IPS DF 19.7 (cell line): Measurements from ENCODE around the gene TSPAN11.
A peak's percentile ranks its signal among the peaks of the same experiment; 100 is the strongest.
"Not testable (repeated sequence)": the region's sequence is repeated elsewhere in the genome, so short reads cannot be mapped to it uniquely, and the experiment has no call there.

Experiments used
- DNase-seq: peaks from one replicate; pipeline ENCODE4 v3.0.0-alpha.2; 2013; ENCODE audit warnings: low read depth, low spot score

Gene TSPAN11, protein sequence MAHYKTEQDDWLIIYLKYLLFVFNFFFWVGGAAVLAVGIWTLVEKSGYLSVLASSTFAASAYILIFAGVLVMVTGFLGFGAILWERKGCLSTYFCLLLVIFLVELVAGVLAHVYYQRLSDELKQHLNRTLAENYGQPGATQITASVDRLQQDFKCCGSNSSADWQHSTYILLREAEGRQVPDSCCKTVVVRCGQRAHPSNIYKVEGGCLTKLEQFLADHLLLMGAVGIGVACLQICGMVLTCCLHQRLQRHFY

DNA sequence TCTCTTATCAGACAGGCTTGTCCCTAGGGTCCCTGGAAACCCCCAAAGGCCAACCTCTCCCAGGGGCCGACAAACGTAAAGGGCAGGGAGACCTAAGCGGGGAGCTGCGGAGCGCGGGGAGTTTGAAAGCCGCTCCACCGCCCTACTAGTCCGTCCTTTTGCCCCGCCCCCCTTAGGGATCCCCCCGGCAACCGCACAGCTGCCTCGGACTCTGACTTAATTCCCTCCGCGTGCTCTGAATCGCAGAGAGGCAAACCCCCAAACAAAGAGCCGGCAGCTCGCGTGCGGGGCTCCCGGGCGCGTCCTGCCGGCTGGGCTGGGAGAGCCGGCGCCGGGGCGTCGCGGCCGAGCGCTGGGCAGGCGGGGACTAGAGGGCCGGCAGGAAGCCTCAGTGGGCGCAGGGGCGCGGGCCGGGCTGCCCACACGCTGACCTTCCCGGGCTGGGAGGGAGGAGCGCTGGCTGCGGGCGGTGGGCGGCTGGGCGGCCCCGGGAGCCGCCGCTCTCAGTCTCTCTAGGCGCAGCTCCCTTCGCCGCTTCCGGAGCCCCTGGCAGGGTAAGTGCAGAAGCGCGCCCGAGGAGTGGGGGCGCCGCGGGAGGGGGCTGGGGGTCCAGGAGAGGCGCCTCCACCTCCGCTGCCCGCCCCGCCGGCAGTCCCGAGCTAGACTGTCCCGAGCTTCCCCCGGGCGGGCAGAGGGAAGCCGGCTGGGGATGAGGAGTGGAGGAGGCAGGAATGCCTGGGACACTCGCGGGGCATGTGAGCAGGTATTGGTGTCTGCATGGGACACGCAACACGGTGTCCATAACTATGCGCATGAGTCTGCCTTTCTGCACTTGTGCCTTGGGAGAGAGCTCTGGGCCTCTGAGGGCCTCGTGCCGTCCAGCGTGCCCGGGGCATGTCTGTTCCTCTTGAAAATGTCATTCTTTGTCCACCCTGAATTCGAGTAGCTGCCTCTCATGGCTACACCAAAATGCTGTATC, at the start of gene TSPAN11:
Gene TSPAN11, plus strand, starts transcription at position 506 of the 979 bp plus-strand sequence. CDS start 27,244 bp downstream, outside the sequence.
- DNase-seq, result peak; percentile 42

DNA sequence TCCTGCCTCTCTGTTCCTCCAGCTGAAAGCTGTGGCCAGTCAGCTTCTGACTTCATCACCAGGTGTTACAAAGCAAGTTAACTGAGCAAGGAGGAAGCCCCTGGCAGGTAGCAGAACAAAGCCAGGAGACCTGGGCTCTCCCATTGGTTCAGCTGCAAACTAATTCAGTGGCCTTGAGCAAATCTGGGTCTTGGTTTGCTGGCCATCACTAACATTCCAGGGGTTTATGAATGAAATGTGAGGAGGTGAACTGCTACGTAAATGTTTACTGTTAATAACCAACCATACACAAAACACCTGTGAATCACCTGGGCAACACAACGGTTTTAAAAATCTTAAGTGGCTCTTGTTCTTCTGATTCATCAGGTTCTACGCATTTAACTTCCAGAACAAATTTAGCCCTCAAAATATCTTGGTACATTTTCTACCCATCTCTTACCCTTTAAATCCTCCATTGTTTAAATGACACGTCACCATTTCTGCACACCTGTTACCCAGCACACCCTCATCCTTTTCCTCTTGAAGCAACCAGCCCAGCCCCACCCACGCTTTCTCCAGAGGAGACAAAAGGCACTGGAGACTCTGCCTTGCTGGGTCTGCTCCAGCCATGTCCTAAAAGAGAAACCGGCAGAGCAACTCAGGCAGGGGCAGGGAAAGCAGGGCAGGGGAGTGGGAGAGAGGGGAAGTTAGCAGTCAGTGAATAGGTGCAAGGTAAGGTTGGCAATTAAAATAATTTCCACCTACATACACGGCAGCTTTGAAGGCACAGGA, 49.3 kb upstream of the TSPAN11 start:
- DNase-seq, result no peak

DNA sequence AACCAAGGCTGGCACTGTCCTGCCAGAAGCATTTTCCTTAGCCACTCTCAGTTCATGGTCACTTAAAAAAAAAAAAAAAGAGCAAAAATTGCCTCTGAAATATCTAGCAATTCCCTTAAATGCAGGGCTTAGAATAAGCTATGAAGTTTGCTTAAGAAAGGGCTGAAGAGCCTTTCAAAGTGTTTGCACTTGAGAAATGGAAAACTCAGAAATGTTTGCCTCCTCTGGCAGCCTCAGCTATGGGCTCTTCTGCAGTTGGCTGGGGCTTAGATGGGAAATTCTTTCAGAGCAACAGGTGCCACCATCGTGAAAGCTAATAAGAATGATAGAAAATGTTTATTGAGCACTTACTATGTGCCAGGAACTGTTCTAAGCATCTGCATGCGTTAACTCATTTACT, 48.5 kb upstream of the TSPAN11 start:
- no peak for DNase-seq

DNA sequence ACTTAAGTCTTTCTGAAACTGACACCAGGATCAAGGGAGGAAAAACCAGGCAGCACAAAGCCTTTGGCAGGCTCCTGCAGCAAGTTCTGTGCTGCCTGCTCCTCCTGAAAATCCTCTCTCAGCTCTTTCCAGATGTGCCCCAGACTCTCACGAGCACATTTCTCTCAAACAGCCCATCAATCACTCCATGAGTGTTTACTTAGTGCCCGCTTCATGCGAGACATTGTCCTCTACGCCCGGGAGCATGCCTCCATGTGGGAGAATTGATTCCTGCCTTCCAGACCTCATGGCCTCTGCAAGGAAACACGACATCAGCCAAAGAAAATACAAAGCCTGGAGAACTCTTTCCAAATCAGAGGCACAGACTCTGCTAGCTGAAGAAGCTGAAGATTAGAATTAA, 46.5 kb upstream of the TSPAN11 start:
- no peak for DNase-seq

DNA sequence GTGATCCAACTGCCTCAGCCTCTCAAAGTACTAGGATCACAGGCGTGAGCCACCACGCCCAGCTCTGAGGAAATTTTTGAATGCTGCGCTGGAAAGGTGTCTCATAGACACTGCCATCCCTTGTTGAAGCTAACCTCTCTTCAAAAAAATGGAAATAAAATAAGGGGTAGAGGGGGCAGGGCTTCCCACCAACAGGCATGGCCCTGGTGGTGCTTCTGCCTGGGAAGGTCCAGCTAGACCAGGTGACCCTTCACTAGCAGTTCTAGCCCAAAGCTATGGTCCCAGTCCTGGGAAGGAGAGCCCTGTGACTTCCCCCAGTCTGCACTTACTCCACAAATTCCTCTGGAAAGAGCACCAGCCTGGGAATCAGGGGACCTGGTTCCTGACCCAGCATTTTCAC, 45.7 kb upstream of the TSPAN11 start:
- no peak for DNase-seq

DNA sequence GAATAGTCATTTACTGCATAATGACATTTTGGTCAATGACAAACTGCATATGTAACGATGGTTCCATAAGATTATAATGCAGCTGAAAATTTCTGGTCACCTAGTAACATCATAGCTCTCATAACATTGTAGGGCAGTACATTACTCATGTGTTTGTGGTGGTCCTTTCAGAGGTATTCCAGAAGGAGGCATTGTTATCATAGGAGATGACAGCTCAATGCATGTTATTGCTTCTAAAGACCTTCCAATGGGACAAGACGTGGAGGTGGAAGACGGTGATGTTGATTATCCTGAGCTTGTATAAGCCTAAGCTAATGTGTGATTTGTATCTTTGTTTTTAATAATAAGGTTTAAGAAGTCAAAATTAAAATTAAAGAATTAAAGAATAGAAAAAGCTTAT, 43.8 kb upstream of the TSPAN11 start:
- no peak for DNase-seq

DNA sequence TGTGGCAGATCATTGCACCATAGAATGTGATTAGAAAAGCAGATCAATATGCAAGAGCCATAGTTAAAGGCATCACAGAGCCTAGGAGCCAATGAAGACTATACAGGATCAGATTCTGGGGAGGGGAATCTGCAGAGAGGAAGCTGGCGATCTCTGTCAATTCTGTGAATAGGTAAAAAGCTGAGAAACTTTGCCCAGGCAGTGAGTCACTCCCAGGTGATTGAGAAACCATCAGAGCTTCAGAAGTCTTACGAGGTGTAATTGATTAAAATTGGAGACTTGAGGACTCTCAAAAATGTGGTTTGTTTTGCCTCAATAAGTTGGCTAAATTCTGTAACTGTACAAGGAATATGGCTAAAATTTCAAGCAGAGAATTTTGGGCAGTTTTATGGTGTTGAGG, 41.7 kb upstream of the TSPAN11 start:
- DNase-seq, result no peak

DNA sequence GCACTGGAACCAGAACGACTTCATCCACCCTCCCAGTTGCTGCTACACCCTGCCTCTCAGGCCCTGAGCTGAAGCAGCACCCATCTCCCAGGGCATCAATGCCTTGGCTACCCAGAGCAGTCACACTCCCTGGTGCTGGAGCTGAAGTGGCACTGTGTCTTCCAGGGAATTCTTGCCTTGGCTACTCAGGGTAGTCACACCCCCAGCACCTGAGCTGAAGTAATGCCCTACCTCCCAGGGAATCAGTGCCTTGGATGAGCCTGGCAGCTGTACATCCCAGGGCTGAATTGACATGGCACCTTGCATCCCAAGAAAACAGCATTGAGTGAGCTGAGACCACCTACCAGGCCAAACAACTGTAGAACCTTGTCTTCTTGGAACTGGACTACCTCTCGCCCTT, 41.2 kb upstream of the TSPAN11 start:
- DNase-seq, result no peak

DNA sequence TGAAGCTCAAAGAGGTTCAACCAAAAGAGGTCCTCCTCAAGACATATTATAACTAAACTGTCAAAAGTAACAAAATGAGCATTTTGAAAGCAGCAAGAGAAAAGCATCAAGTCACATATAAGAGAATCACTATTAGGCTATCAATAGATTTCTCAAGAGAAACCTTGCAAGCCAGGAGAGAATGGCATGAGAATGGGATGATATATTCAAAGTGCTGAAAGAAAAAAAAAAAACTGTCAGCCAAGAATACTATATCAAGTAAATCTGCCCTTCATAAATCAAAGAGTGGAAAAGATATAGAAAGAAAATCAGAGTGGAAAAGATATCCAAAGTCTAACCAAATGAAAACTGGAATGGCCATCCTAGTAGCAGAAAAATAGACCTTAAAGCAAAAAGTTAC, 39.3 kb upstream of the TSPAN11 start:
- DNase-seq, result no peak

DNA sequence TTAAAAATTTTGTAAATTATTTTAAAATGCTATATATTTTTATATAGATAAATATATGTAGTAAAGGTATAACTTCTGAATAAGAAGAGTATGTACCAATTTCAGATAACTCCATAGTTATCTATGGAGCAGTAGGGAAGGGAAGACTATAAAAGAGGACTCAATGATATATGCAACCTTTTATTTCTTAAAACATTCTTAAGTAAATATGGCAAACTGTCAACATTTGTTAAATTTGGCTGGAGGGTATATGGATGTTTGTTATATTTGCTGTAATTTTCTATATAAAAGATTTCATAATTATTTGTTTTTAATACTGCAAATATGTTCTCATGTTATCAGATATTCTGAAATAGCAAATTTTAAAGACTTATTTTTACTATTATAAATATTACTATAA, 38.3 kb upstream of the TSPAN11 start:
- DNase-seq, result no peak

DNA sequence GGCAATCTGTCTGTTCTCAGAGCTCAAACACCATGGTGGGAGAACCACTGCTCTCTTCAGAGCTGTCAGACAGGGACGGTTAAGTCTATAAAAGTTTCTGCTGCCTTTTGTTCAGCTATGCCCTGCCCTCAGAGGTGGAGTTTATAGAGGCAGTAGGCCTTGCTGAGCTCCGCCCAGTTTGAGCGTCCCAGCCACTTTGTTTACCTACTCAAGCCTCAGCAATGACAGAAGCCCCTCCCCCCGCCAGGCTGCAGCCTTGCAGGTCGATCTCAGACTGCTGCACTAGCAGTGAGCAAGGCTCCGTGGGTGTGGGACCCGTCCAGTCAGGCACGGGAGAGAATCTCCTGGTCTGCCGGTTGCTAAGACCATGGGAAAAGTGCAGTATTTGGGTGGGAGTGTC, 32.0 kb upstream of the TSPAN11 start:
- not testable (repeated sequence) for DNase-seq

DNA sequence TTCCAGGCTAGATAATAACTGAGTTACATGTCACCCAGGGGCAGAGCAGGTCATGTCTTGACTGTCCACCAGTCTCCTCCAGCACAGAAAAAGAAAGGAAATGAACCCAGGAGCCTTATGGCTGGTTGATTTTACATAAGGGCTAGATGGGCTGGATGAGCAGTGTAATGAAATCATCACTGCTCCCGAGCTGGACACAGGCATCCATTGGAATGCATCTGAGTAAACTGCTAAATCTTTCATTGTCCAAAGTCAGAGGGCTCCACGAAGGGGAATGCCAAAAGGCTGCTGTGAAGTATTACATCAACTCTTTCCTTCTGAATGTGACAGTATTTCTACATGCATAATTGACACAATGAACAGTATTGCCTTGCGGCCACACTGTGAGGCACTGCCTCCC, 30.1 kb upstream of the TSPAN11 start:
- DNase-seq, result no peak

DNA sequence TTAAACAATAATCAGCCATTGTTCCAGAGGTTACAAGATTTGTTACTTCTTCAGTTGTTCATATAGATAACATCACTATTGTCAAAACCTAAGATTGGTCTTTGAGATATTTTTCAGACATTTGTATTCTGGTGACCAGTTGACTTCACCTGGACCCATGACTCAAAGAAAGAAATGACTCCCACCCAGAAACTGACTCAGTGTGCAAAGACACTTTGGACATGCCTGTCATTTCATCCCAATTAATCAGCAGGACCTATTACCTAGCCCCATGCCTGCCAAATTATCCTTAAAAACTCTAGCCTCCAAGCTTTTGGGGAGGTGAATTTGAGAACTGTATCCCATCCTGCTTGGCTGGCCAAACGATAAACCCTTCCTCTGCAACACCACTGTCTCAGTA, 27.7 kb upstream of the TSPAN11 start:
- no peak for DNase-seq

DNA sequence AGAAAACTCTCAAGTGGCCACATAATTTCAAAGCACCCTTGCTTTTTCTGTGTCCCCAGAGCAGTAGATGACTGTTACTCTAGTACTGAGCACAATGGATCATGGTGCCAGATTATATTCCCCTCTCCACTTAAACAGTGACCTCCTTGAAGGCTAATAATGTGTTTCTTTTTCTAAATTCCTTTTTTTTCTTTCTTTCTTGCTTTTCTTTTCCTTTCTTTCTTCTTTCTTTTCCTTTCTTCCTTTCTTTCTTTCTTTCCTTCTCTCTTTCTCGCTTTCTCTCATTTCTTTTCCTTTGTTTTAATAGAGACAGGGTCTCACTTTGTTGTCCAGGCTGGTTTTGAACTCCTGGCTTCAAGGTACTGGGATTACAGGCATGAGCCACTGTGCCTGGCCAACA, 26.2 kb upstream of the TSPAN11 start:
- DNase-seq, result no peak

DNA sequence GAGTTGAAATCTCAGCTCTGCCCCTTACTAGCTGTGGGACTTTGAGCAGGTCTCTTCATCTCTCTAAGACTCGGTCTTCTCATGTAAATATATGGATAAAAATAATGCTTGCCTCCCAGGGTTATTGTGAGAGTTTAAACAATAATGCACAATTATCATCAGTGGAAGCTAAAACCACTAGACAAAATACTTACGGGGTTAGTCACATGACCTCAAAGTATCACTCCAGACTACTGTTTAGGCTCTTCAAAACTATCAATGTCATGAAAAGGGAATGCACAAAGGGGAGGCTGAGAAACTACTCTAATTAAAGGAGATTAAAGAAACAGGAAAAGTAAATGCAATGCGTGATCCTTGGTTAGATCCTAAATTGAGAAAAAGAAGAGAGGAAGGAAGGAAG, 24.5 kb upstream of the TSPAN11 start:
- no peak for DNase-seq

DNA sequence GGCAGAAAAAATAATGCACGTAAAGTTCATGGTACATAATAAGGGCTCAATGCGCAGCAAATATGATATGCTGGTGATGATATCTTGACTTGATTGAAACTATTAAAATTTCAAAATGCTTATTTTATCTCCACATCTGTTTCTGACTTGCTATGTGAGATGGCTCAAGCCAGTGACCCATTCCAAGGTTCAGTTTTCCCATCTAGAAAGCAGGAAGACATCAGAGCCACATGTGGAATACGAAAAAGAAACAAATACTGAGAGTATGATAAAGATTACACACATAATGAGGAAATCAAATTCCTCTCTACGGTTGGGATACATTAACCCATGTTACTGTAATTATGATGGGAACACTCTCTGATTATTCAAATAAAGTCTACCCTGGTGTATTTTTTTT, 24.0 kb upstream of the TSPAN11 start:
- DNase-seq, result no peak

DNA sequence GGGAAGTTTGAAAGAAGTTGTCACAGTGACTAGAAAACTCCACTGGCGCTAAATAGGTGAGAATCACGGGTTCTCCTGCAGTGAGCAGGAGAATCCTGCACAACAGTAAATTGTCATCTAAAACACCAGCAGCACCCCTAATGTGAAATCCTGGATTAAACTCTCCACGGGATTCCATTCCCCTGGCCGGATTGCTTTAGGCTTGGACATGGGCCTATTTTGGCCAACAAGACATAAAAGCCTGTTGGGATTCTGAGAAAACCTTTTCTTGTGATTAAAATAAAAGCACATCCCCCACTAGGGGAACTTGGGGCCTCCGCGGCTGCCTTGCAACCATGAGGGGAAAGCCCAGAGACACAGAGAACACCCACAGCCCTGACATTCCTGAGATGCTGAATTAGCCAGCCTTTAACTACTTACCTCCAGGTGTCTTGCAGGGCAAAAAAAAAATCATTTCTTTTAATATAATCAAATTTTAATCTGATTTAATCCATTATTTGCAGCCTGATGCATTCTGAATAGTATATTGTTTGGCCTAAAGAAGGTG, 21.0 kb upstream of the TSPAN11 start:
- DNase-seq, result peak; percentile 20

DNA sequence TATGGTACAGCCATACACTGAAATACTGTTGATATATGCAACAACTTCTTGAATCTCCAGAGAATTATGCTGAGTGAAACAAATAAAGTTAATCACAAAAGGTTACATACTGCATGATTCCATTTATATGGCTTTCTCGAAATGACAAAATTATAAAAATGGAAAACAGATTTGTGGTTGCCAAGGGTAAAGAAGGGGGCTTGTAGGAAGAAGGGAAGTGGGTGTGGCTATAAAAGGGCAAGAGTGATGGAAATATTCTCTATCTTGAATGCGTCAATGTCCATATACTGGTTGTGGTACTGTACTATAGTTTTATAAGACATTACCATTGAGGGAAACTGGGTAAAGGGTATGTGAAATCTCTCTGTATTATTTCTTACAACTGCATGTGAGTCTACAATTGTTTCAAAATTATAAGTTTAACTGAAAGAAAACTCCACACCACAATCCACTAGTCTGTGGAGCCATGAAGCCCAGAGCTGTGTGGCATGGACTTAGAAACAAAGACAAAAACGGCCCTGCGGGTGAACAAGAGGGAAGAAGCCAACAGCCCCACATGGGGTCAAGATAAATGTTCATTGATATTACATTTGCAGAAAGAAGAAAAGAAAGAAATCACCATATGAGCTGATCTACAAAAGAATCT, 18.3 kb upstream of the TSPAN11 start:
- DNase-seq, result no peak

DNA sequence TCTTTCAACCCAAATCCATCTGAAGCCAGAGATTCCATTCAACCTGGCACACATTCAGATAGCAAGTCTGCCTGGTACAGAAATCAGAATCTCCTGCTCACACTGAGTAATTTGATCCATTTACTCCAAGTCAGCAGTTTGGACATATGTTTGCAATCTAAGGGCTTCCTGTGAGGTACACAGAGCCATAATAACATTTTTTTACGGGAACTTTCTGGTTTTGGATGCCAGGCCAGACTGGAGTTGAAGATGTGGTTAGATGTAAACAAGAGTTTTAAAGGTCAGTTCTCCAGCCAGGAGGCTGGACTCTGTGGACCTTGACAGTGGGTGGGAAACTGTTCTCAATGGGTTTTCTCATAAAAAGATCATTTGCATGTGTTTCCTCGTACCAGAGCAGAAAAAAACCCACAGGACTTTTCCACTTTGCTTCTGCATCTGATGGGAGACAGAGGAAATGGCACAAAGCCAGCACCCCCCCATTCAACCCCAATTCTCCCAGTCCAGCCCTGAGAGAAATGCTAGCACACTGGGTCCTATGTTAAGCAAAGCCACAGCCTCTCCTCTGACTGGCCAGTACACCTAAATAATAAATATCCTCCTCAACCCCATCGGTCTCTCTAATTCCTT, 17.7 kb upstream of the TSPAN11 start:
- DNase-seq, result no peak

DNA sequence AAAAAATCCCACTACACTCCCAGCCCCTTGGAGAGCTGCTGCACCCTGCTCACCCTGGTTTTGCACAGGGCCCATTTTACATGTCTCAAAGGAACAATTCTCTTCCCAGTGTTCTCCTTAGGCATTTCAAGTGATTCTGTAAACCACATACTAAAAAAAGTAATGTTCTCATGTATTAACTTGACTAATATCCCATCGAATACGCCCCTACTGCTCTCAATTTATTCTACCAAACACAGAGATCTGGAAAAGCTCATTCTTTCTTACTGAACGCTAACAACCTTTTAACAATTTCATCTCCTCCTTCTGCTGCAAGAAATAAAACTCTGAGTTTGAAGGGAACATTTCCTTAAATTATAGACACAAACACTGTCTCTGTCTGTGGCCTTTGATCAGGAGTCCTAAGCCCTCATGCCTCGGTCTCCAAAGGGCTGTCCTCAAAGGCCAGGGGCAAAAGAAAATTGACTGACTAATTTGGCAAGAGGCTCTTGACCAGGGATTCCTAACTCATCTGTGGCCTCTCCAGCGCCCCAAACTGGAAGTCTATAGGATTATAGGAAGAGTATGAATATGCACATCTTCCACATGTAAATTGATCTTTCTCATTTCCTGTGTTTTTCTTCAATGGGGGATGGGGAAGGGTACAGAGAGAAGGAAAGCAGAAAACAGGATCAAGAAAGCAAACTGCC, 17.1 kb upstream of the TSPAN11 start:
- no peak for DNase-seq

DNA sequence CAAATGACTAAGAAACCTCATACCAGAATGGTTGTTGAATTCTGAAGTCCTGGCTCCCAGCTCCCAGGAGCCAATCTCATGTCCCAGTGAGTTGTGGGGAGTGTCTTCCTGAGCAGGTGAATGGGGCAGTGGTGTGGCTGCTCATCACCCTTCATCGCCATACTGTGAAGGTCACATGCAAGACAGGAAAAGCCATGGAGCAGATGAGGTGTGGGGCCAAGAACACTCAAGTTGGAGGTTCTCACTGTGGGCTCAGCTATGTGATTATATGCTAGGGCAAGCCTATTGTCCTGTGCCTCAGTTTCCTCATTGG, 16.6 kb upstream of the TSPAN11 start:
- DNase-seq, result no peak
